Kidney epithelial cell (primary cell): ENCODE results near the gene CARMIL1. TPM values are rescaled to one million over a fixed set of nuclear protein-coding genes. Genes with fewer than 3 reads are reported as not detected.

Experiments
- DNase-seq: peaks from one replicate; pipeline ENCODE4 v3.0.0-alpha.2; 2010; ENCODE audit warnings: low read depth
- H3K27me3 ChIP-seq: 2 replicates; pipeline ENCODE4 v1.6.0; 2011; ENCODE audit warnings: low read length; ENCODE audit not compliant: control insufficient read depth, insufficient read depth
- H3K36me3 ChIP-seq: 2 replicates; pipeline ENCODE4 v1.5.1; 2011; ENCODE audit warnings: low read length; ENCODE audit not compliant: control insufficient read depth, insufficient read depth
- H3K4me3 ChIP-seq: 2 replicates; pipeline ENCODE4 v1.5.1; 2011; ENCODE audit warnings: low read depth, mild to moderate bottlenecking, control low read depth, low read length
- total RNA-seq: library from RNA; depleted of rRNA; stranded (reverse); fragments of >200 nt; gene quantifications from 2 replicates; pipeline ENCODE4 v1.2.3, GENCODE V29; 2015
- TF ChIP-seq, protein P1 (sequence below): IDR thresholded peaks from 2 replicates; pipeline ENCODE4 v1.5.1; 2011; ENCODE audit warnings: mild to moderate bottlenecking, moderate library complexity, low read length, control low read depth, inconsistent platforms; ENCODE audit not compliant: insufficient read depth, poor library complexity, severe bottlenecking

The CARMIL1 gene
- total RNA-seq, 1 donor from 2014 or later = 14.7 TPM

- H3K4me3 ChIP-seq = no peak overlapping the region
- DNase-seq = no peak
- TF ChIP-seq, protein P1, sequence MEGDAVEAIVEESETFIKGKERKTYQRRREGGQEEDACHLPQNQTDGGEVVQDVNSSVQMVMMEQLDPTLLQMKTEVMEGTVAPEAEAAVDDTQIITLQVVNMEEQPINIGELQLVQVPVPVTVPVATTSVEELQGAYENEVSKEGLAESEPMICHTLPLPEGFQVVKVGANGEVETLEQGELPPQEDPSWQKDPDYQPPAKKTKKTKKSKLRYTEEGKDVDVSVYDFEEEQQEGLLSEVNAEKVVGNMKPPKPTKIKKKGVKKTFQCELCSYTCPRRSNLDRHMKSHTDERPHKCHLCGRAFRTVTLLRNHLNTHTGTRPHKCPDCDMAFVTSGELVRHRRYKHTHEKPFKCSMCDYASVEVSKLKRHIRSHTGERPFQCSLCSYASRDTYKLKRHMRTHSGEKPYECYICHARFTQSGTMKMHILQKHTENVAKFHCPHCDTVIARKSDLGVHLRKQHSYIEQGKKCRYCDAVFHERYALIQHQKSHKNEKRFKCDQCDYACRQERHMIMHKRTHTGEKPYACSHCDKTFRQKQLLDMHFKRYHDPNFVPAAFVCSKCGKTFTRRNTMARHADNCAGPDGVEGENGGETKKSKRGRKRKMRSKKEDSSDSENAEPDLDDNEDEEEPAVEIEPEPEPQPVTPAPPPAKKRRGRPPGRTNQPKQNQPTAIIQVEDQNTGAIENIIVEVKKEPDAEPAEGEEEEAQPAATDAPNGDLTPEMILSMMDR = no peak
- H3K27me3 ChIP-seq = no peaks in the 10 kb centered on the region
- H3K36me3 ChIP-seq = no peaks in the 10 kb centered on the region
Measured at GRCh38 chr6:25401711-25402110, 122.5 kb downstream of the CARMIL1 start.

- no peak overlapping the region for H3K4me3 ChIP-seq
- no peak for DNase-seq
- no peaks in the 10 kb centered on the region for H3K27me3 ChIP-seq
- TF ChIP-seq, protein P1 = no peak
- no peaks in the 10 kb centered on the region for H3K36me3 ChIP-seq
Measured at GRCh38 chr6:25402125-25402524, 123.0 kb downstream of the CARMIL1 start.

- no peak for DNase-seq
- Histone ChIP-seq H3K36me3 (no peaks in the 10 kb centered on the region), H3K4me3 (no peak overlapping the region), H3K27me3 (no peaks in the 10 kb centered on the region)
- TF ChIP-seq, protein P1 = no peak
Measured at GRCh38 chr6:25403150-25403549, 124.0 kb downstream of the CARMIL1 start.

DNA sequence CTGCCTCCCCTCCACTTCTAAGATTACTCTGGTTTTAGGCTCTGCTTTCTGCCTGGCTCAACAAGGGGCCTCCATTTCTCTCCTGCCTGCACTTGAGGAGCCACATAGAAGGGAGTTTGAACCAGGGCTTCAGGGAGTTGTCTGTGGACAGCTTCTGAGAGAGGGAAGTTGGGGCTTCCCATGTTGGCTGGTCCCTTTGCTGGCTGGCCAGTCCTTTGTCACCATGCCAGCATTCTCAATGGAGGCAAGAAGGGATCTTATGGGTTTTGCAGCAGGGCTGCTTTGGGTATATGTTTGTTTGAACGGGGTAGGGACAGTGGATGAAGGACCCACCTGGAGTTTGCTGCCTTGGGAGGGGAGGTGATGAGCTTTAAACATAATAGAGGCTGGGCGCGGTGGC is 124.9 kb downstream of the CARMIL1 start:
- no peak overlapping the region for H3K4me3 ChIP-seq

DNA sequence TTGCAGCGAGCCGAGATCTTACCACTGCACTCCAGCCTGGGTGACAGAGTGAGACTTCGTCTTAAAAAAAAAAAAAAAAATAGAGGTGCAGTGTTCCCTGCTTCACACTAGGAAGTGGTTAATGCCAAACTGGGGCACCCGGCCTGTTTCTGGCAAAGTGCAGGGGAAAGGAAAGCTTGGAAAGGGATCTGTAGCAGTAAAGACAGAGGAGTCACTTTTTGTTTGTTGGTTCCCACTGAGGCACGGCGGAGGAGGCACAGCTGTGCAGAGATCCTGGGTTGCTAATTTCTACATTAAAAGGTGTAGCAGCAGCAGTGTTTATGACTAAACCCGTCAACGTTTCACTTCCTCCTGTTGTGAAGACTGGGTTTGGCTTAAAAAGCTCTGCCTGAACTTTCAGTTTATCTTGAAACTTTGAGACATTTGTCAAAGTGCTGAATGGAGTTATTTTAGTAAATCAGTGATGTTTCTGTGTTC is 125.6 kb downstream of the CARMIL1 start:
- no peaks in the 10 kb centered on the region for H3K27me3 ChIP-seq
- no peak for DNase-seq
- no peaks in the 10 kb centered on the region for H3K36me3 ChIP-seq
- no peak overlapping the region for H3K4me3 ChIP-seq
- TF ChIP-seq, protein P1 = no peak

More for the DNA sequence above, 124.9 kb downstream of the CARMIL1 start:
- H3K36me3 ChIP-seq = no peaks in the 10 kb centered on the region
- DNase-seq = no peak
- TF ChIP-seq, protein P1 = no peak
- no peaks in the 10 kb centered on the region for H3K27me3 ChIP-seq

DNA sequence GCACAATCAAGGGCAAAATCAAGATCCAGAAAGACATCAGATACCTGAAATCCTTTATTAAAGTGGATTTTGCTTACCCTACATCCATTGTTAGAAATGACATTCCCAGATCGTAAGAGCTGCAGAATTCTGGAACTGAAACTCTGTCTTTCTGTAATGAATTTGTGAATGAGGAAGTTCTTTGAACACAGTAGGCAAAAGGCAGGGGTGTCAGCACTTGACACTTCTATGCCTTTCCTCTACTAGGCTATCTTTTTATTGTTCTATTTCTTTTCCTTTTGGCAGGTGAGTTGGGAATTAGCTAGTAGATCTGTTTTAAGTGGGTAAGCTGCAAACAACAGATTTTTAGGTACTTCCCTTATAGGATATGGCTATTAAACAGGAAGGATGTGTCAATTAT is 126.3 kb downstream of the CARMIL1 start:
- Histone ChIP-seq H3K27me3 (no peaks in the 10 kb centered on the region), H3K36me3 (no peaks in the 10 kb centered on the region), H3K4me3 (no peak overlapping the region)
- no peak for DNase-seq
- TF ChIP-seq, protein P1 = no peak
